GM12872 (cell line): ENCODE measurements around the gene ANO6.

ENCODE experiments used
- CTCF ChIP-seq: IDR thresholded peaks from 3 replicates; pipeline ENCODE4 v1.5.1; 2011; ENCODE audit warnings: low read depth, mild to moderate bottlenecking, low read length, moderate library complexity; ENCODE audit not compliant: insufficient read depth

The ANO6 gene

GRCh38 chr12:45458854-45459807, 243.2 kb downstream of the ANO6 start:
- TF ChIP-seq CTCF, result no peak

- TF ChIP-seq CTCF, result no peak
Observed at GRCh38 chr12:45462506-45462905, 246.6 kb downstream of the ANO6 start.

DNA sequence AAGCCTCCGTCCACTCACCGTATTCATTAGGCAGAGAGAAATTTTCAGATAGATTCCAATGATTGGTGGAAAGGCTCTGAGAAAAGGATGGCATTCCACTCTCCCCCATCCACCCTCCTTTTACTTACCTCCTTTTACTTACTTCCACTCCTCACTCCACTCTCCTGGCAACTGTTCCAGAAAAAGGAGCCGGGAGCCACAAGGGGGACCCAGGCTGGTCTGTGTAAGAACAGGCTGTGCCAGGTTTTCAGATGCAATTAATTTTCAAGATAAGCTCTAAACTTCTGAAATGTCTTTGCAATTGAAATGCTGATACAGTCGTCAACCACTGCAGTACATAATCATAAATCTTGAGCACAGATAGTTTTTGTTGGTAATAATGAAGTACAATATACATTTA, 248.8 kb downstream of the ANO6 start:
- no peak for TF ChIP-seq CTCF

GRCh38 chr12:45468751-45469615, 253.1 kb downstream of the ANO6 start:
- no peak for TF ChIP-seq CTCF

DNA sequence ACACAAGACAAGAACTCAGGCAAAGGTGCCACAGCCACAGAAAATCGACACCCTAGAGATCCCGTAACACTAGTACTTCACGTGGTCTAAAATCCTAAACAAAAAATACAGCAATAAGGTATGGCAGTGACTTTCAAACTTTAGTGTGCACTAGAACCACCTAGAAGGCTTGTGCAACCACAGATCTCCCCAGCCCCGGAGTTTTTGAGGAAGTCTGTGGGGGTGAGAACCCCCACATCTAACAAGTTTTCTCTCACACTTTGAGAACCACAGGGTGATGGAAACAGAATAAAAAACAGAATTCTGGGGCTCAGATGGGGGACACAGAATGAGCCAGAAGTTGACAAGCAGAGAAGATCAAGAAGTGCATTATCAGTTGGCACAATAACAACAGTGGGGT, 254.0 kb downstream of the ANO6 start:
- TF ChIP-seq CTCF, result no peak

GRCh38 chr12:45473636-45474035, 257.7 kb downstream of the ANO6 start:
- TF ChIP-seq CTCF, result no peak

GRCh38 chr12:45475594-45475993, 259.7 kb downstream of the ANO6 start:
- no peak for TF ChIP-seq CTCF
